H1 (cell line): Measurements from ENCODE around the gene ATG4C. TPM values are rescaled to one million over a fixed set of nuclear protein-coding genes. Genes with fewer than 3 reads are reported as not detected.

Experiments
- CTCF ChIA-PET: fragments of 300-600 bp; sonication (Branson Sonifier 250); formaldehyde crosslinking; loops from one replicate; lab custom pipeline; 2021; ENCODE audit not compliant: partially characterized antibody; lab: Charles Lee
- POLR2A ChIA-PET: fragments of 300-600 bp; sonication (Branson Sonifier 250); formaldehyde crosslinking; loops from one replicate; lab custom pipeline; 2021; ENCODE audit warnings: inconsistent platforms; ENCODE audit not compliant: partially characterized antibody; lab: Charles Lee
- DNase-seq, 2 experiments: peaks; one replicate each; pipeline versions ENCODE4 v3.0.0 to v3.0.0-alpha.2; 2010 to 2022; ENCODE audit warnings: low spot score in 2 of 2, low read depth in 1 of 2, mixed read lengths in 1 of 2
- FAIRE-seq: peaks from 2 replicates; lab custom pipeline; 2011; peaks lifted over from hg19 to GRCh38; lab: Jason Lieb, UNC
- H2AFZ ChIP-seq: 2 replicates; pipeline ENCODE4 v1.8.1; 2012; ENCODE audit warnings: low read length, inconsistent platforms
- H2AK5ac ChIP-seq: 2 replicates; pipeline ENCODE4 v1.6.1; 2013; ENCODE audit warnings: low read depth, low read length
- H2BK120ac ChIP-seq: replicated peaks from 2 replicates; pipeline ENCODE3; 2013; ENCODE audit warnings: low read depth, low read length, inconsistent platforms
- H2BK12ac ChIP-seq: 2 replicates; pipeline ENCODE4 v1.6.1; 2013; ENCODE audit warnings: low read depth, low read length
- H2BK15ac ChIP-seq: 2 replicates; pipeline ENCODE4 v1.6.1; 2013; ENCODE audit warnings: low read length
- H2BK20ac ChIP-seq: 2 replicates; pipeline ENCODE4 v1.6.1; 2013; ENCODE audit warnings: low read length
- H2BK5ac ChIP-seq: 2 replicates; pipeline ENCODE4 v1.6.1; 2013; ENCODE audit warnings: low read depth, low read length
- H3K14ac ChIP-seq: 2 replicates; pipeline ENCODE4 v1.6.1; 2013; ENCODE audit warnings: inconsistent platforms; ENCODE audit not compliant: insufficient read length
- H3K18ac ChIP-seq: 2 replicates; pipeline ENCODE4 v1.6.1; 2013; ENCODE audit warnings: low read length; ENCODE audit errors: extremely low read depth
- H3K23ac ChIP-seq: 2 replicates; pipeline ENCODE4 v1.6.1; 2013; ENCODE audit warnings: inconsistent platforms; ENCODE audit not compliant: insufficient read length
- H3K23me2 ChIP-seq: 2 replicates; pipeline ENCODE4 v1.6.1; 2013; ENCODE audit warnings: low read depth, low read length
- H3K27ac ChIP-seq: 2 replicates; pipeline ENCODE4 v1.6.1; 2011; ENCODE audit warnings: low read depth, low read length, inconsistent platforms
- H3K27me3 ChIP-seq, 4 experiments: replicated peaks in 1 of 4; 1 replicate in 1 of 4; 2 replicates in 3 of 4; pipeline versions ENCODE4 v1.6.1 to v1.8.1; 2011 to 2013; ENCODE audit warnings: low read length in 3 of 4, mild to moderate bottlenecking in 3 of 4, inconsistent platforms in 2 of 4, mixed read lengths in 2 of 4, moderate library complexity in 1 of 4; ENCODE audit not compliant: control insufficient read depth in 3 of 4, insufficient read depth in 3 of 4; ENCODE audit errors: extremely low read depth in 1 of 4
- H3K36me3 ChIP-seq, 4 experiments: 2 replicates each; pipeline versions ENCODE4 v1.6.1 to v1.8.1; 2011 to 2013; ENCODE audit warnings: mild to moderate bottlenecking in 4 of 4, low read length in 3 of 4, moderate library complexity in 2 of 4, control low read depth in 1 of 4, inconsistent platforms in 1 of 4; ENCODE audit not compliant: insufficient read depth in 4 of 4, control insufficient read depth in 2 of 4
- H3K4ac ChIP-seq: replicated peaks from 2 replicates; pipeline ENCODE3; 2013; ENCODE audit warnings: low read length, low read depth, mixed read lengths, inconsistent platforms; ENCODE audit not compliant: insufficient read length
- H3K4me1 ChIP-seq, 4 experiments: replicated peaks in 1 of 4; 1 replicate in 1 of 4; 2 replicates in 3 of 4; pipeline versions ENCODE4 v1.6.1 to v1.8.1; 2011 to 2013; ENCODE audit warnings: low read length in 3 of 4, inconsistent platforms in 2 of 4, mixed read lengths in 1 of 4; ENCODE audit not compliant: insufficient read depth in 4 of 4, control insufficient read depth in 3 of 4
- H3K4me2 ChIP-seq, 2 experiments: 2 replicates each; pipeline versions ENCODE4 v1.6.1 to v1.8.1; 2011 to 2013; ENCODE audit warnings: low read depth in 2 of 2, low read length in 2 of 2, control low read depth in 1 of 2, inconsistent platforms in 1 of 2, mild to moderate bottlenecking in 1 of 2; ENCODE audit not compliant: insufficient read depth in 1 of 2
- H3K4me3 ChIP-seq, 4 experiments: fragments of 200-600, 300-600 bp in 1 of 4; sonication (generic), shearing (Covaris generic), sonication (Bioruptor Twin) in 1 of 4; 2 replicates each; pipeline versions ENCODE4 v1.5.1 to v1.8.1; 2011 to 2016; ENCODE audit warnings: low read length in 4 of 4, low read depth in 3 of 4, control low read depth in 2 of 4, inconsistent platforms in 2 of 4, mild to moderate bottlenecking in 2 of 4, mixed read lengths in 1 of 4, moderate library complexity in 1 of 4; ENCODE audit not compliant: insufficient read depth in 2 of 4; ENCODE audit errors: extremely low read depth in 1 of 4
- H3K56ac ChIP-seq: replicated peaks from 2 replicates; pipeline ENCODE3; 2013; ENCODE audit warnings: low read depth, mild to moderate bottlenecking, mixed read lengths, low read length, inconsistent platforms; ENCODE audit not compliant: insufficient read length
- H3K79me1 ChIP-seq: 2 replicates; pipeline ENCODE4 v1.6.1; 2013; ENCODE audit warnings: low read depth, low read length, control low read depth
- H3K79me2 ChIP-seq, 2 experiments: 2 replicates each; pipeline versions ENCODE4 v1.6.1 to v1.8.1; 2012 to 2013; ENCODE audit warnings: low read length in 2 of 2, mild to moderate bottlenecking in 2 of 2, inconsistent platforms in 1 of 2; ENCODE audit not compliant: insufficient read depth in 2 of 2, control insufficient read depth in 1 of 2
- H3K9ac ChIP-seq, 4 experiments: replicated peaks in 1 of 4; 1 replicate in 1 of 4; 2 replicates in 3 of 4; pipeline versions ENCODE4 v1.6.1 to v1.8.1; 2011 to 2013; ENCODE audit warnings: low read depth in 3 of 4, low read length in 3 of 4, control low read depth in 2 of 4, mild to moderate bottlenecking in 2 of 4, moderate library complexity in 2 of 4, inconsistent platforms in 1 of 4; ENCODE audit errors: extremely low read depth in 1 of 4
- H3K9me3 ChIP-seq, 2 experiments: 2 replicates each; pipeline versions ENCODE4 v1.6.1 to v1.8.1; 2012 to 2013; ENCODE audit warnings: mild to moderate bottlenecking in 2 of 2, moderate library complexity in 2 of 2, control low read depth in 1 of 2, inconsistent platforms in 1 of 2, low read depth in 1 of 2, low read length in 1 of 2, mixed read lengths in 1 of 2; ENCODE audit not compliant: insufficient read depth in 2 of 2
- H4K20me1 ChIP-seq, 2 experiments: replicated peaks in 1 of 2; 2 replicates each; pipeline versions ENCODE3 to v1.8.1; 2011 to 2013; ENCODE audit warnings: inconsistent platforms in 2 of 2, low read length in 2 of 2, mild to moderate bottlenecking in 1 of 2; ENCODE audit not compliant: insufficient read depth in 2 of 2, control insufficient read depth in 1 of 2
- H4K5ac ChIP-seq: 2 replicates; pipeline ENCODE4 v1.6.1; 2013; ENCODE audit warnings: low read length, low read depth, mixed read lengths, inconsistent platforms; ENCODE audit not compliant: insufficient read length
- H4K8ac ChIP-seq: 2 replicates; pipeline ENCODE4 v1.8.0; 2013; ENCODE audit warnings: mild to moderate bottlenecking, moderate library complexity, low read length, inconsistent platforms; ENCODE audit not compliant: insufficient read depth; ENCODE audit errors: extremely low read depth
- H4K91ac ChIP-seq: replicated peaks from 2 replicates; pipeline ENCODE3; 2013; ENCODE audit warnings: low read length, mixed read lengths, inconsistent platforms; ENCODE audit not compliant: insufficient read length
- CHD2 ChIP-seq: IDR thresholded peaks from 2 replicates; pipeline ENCODE4 v1.6.1; 2012; ENCODE audit warnings: low read length, improper control_type of control experiment
- RFX5 ChIP-seq: IDR thresholded peaks from 2 replicates; pipeline ENCODE4 v1.6.1; 2011; ENCODE audit warnings: low read depth, low read length, improper control_type of control experiment, borderline replicate concordance
- WGBS, 2 experiments: shearing (Covaris generic) in 1 of 2; methylation state at CpG; one replicate each; pipeline versions ENCODE4 v1.1.6 to v1.1.7; 2013 to 2015; ENCODE audit warnings: low lambda C conversion rate in 2 of 2, mixed read lengths in 2 of 2, inconsistent platforms in 1 of 2, low coverage in 1 of 2, missing lambda C conversion rate in 1 of 2; ENCODE audit not compliant: insufficient replicate concordance in 2 of 2, insufficient coverage in 1 of 2, insufficient read length in 1 of 2; ENCODE audit errors: extremely low coverage in 1 of 2, missing lambda C conversion rate in 1 of 2; 5-methylcytosine and 5-hydroxymethylcytosine counted together
- polyA plus RNA-seq, 7 experiments: library from polyadenylated mRNA; depleted of rRNA in 3 of 7; stranded (reverse) in 5 of 7; unstranded in 2 of 7; fragments of >200 nt in 5 of 7; fragments of 200-250 nt in 2 of 7; gene quantifications; 1 replicate in 5 of 7; 2 replicates in 1 of 7; 4 replicates in 1 of 7; pipeline versions ENCODE4 v1.2.1 to v1.2.3, GENCODE V29; 2011 to 2013; ENCODE audit warnings: missing spikeins in 2 of 7, mixed read lengths in 2 of 7
- total RNA-seq: library from RNA; stranded (reverse); fragmentation: NEBNext Ultra II Directional; extraction: Animal tissue kit (Norgen Biotek cat#: 25700); gene quantifications from 2 replicates; pipeline ENCODE4 v1.2.1, GENCODE V29; 2021

The ATG4C gene
- total and polyA plus RNA-seq, 2 of the 8 experiments (the other 6 are each of a cell fraction or from before 2014, with no cell fraction given): 5.1 to 22.2 TPM

GRCh38 chr1:62809788-62810187, 25.9 kb downstream of the ATG4C start:
- FAIRE-seq: no peak
- no peak overlapping the region for H2BK15ac ChIP-seq
- no peak overlapping the region for H2BK12ac ChIP-seq
- no peaks in the 10 kb centered on the region for H3K4me1 ChIP-seq
- H2AFZ ChIP-seq: no peak overlapping the region
- 85% methylated on average over 3 of the region's 3 CpGs; no CpG with 5 or more reads in 1 of the 2 experiments for WGBS, 2 experiments
- H4K8ac ChIP-seq: no peak overlapping the region
- TF ChIP-seq CHD2 (no peak), RFX5 (no peak)
- no peak overlapping the region for H3K18ac ChIP-seq
- no peaks in the 10 kb centered on the region for H3K27me3 ChIP-seq
- H2BK120ac ChIP-seq: no peak overlapping the region
- H3K36me3 ChIP-seq: peaks cover 0 to 7% (median 0%) of the 10 kb centered on the region in 4 experiments; a peak in 2 of 8 replicates
- H3K56ac ChIP-seq: no peak overlapping the region
- H2BK20ac ChIP-seq: no peak overlapping the region
- H3K4me3 ChIP-seq: no peak overlapping the region
- ChIA-PET POLR2A (no interaction called here), CTCF (no interaction called here)
- no peak overlapping the region for H2BK5ac ChIP-seq
- no peak overlapping the region for H4K91ac ChIP-seq
- H3K27ac ChIP-seq: no peak overlapping the region
- no peak overlapping the region for H3K4ac ChIP-seq
- H4K5ac ChIP-seq: no peak overlapping the region
- no peak overlapping the region for H3K9ac ChIP-seq
- no peak overlapping the region for H3K23ac ChIP-seq
- H2AK5ac ChIP-seq: no peak overlapping the region
- H3K14ac ChIP-seq: no peak overlapping the region
- no peaks in the 10 kb centered on the region for H3K79me2 ChIP-seq
- no peaks in the 10 kb centered on the region for H3K9me3 ChIP-seq
- no peaks in the 10 kb centered on the region for H3K23me2 ChIP-seq
- DNase-seq: no peak
- H3K4me2 ChIP-seq: no peak overlapping the region
- H4K20me1 ChIP-seq: no peaks in the 10 kb centered on the region
- H3K79me1 ChIP-seq: no peaks in the 10 kb centered on the region
